ENCODE measurements around the gene RHOT1. TPM values are rescaled to one million over a fixed set of nuclear protein-coding genes. Genes with fewer than 3 reads are reported as not detected.
A peak's percentile ranks its signal among the peaks of the same experiment; 100 is the strongest.
"Not testable (repeated sequence)": the region's sequence is repeated elsewhere in the genome, so short reads cannot be mapped to it uniquely, and the experiment has no call there.

Gene RHOT1
- total RNA-seq (2014; rRNA removed) = 25.9 and 28.5 TPM in 2 replicates
- 11.3 TPM for polyA plus RNA-seq (2012)

DNA sequence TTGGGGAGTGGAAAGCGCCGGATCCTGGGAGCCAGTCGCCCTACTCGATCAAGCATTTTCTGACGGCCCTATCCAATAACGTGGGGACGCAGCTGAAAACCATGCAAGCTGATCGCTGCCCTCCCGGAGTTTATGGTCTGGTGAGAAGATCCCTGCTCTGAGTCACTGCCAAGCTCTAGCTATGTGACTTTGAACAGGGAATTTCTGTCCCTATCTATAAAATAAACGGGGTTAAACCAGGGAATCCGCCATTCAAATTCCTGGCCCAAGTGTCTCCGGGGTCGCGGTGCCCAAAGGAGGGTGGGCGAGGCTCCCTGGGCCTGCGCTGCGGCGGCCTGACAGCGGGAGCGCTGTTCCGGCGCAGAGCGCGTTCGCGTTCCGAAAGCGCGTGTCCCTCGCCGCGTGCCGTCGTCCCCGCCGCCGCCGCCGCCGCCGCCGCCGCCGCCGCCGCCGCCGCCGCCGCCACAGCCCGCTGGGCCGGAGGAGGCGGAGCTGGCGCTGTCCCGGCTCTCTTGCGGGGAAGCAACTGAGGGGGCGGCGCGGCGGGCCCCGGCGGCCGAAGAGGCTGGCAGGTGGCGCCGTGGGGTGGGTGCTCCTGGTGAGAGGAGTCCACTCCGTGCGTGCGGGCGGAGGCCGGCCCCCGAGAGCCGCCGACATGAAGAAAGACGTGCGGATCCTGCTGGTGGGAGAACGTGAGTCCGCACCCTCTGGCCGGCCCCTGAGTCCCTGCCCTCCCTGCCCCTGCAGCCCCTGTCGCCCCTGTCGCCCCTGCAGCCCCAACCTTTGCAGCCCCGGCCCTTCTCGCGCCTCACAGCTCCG, at the start of gene RHOT1:
Gene RHOT1 (plus strand): TSS at position 465 of the 819 bp plus-strand sequence. CDS start 191 bp downstream, at position 656.
- DNase-seq (ENCODE audit: low read depth) = peak; percentile 87

DNA sequence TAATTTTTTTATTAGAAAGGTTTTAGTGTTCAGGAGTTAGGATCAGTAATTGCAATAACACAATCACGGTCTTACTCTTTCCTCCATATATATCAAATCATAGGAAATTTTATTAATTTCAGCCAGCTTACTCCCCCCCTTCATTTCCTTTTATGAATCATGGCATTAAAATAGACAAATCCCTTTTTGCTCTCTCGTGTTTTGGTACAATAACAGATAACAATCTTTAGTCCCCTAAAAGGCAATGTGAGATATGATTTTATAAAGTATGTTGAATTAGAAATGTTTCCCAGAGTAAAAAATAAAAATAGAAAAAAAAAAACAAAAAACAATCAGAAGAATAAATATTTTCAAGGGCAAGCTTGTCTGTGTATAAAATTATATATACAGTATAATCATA, 42.6 kb upstream of the RHOT1 start:
- no peak for DNase-seq (ENCODE audit: low read depth)

DNA sequence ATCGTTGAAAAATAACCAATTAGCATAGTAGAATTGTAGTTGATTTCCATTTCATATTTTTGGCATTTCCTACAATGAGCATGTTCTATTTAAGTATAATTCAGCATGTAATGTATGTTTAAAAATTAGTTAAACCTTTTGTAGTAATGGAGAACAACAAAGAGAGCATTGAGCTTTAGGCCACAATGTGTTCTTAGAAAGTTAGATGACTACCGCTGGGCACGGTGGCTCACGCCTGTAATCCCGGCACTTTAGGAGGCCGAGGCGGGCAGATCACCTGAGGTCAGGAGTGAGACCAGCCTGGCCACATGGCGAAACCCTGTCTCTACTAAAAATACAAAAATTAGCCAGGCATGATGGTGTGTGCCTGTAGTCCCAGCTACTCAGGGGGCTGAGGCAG, 42.0 kb upstream of the RHOT1 start:
- not testable (repeated sequence) for DNase-seq (ENCODE audit: low read depth)

DNA sequence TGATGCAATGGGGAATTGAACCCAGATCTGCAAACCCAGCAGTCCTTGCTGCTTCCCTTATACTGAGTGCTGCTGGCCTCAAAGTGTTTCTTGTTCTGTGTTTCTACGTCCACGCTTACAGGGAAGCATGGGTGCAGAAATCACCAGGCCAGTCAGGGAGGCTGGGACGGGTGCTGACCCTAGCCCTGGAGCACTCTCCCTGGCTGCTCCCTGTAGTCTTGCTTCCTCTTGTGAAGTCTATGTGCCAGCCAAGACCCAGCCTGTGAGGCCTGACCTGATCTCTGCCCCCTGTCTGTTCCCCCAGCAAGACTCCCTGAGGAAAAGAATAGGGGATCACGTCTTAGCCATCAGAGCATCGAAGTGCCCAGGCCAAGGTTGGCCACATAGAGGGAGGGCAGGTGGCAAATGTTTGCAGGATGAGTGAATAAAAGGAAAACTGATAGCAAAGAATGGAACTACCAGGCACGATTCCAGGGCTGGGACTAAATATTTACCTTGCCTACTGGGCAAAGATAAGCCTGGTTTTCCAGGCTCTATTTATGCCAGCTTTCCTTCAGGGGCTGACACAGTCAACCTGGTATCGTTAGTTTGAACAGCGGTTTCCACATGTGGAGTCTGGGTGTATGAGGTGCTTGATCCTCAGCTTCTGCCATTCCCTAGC, 41.2 kb upstream of the RHOT1 start:
- no peak for DNase-seq (ENCODE audit: low read depth)

DNA sequence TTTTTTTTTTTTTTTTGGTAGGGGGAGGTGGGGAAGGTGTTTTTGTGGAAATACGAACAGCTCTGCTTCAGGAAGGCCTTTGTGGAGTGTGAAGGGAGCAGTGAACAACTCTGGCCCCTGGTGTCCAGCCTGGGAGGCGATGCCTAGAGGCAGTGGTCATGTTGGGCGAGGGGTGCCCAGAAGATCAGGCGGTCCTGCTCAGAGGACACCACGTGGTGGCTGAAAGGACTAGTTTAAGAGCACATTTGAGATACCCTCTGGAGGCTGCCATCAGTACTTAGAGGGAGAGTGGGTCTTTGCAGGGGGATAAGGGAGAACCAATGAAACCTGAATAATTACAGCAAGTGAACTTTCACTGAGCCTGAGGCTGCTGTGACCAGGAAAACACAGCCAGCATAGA, 40.1 kb upstream of the RHOT1 start:
- no peak for DNase-seq (ENCODE audit: low read depth)

DNA sequence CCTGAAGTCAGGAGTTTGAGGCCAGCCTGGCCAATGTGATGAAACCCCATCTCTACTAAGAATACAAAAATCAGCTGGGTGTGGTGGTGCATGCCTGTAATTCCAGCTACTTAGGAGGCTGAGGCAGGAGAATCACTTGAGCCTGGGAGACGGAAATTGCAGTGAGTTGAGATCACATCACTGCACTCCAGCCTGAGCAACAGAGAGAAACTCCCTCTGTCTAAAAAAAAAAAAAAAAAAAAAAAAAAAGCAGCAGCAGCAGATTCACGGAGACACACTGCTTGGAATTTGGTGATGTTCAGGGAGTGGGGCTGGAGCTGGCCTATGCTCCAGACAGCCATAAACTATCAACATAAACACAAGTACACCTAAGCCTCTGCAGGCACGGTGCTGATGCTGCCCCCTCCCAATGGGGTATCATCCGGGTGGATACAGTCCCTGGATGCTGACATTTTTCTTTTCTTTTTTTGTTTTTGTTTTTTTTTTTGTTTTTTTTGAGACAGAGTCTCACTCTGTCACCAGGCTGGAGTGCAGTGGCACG, 39.6 kb upstream of the RHOT1 start:
- DNase-seq (ENCODE audit: low read depth) = no peak

DNA sequence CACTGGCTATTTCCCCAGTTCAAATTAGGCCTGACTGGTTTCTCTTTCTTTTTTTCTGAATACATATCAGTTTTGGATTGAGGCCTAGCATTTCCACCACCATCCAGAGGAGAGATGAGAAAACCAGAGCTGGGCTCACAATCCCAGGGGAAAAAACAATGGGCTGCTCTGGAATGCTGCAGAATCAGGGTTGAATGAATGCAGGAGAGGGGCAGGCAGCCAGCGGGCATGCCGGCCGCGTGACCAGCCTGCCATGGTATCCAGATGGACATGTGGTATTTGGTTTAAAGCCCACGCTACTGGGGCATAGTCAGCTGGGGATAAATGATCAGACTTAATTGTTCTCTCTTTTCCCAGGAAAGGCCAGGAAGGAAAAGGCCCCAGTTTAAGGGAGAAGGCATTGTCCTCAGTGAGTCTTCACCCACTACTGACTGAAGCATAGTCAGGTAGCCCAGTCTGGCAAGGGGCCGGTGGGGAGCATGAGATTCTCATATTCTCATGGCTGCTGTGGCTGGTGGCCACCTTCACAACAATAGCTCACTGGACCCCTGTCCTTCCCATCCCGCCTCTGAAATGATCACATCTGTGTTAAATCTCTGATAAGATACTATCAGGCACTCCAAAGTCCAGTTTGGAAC, 38.7 kb upstream of the RHOT1 start:
- DNase-seq (ENCODE audit: low read depth) = peak; percentile 40

DNA sequence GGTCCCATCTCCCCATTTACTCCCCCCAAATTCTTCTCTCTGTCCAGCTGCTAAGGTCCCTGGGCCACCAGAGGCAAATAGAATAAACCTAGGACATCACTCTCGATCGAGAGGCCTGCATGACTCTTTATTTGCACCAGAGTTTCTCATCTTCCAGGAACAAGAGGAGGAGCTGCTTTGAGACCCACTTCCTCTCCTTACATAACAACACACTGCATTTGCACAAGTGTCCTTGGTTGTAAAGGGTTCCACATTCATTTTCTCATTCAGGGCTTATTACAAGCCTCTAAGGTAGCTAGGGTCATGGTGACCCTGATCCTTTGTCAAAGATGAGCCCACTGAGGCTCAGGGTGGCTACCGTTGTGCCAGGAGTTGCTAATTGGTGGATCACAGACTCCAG, 38.1 kb upstream of the RHOT1 start:
- DNase-seq (ENCODE audit: low read depth) = no peak

DNA sequence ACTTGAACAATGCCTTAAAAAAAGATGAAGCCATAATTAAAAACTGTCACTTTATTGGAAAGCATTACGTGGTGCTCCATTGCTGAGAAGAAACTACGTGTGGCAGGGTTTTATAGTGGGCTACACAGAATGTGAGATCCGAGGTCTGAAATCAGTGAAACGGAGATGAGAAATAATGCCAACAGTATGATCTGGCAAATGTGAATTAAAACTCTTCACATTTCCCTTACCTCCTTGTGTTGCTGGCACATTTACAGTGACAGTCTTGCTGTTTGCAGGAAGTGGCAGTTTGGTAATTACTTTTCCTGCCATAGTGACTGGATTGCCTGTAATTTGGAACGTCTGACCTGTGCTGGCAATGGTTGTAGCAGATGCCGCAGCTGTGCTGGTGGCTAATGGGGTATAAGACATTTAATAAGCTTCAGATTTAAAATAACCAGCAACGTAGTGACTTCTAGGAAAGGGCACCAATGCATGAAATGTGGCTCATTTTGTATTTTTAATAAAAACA, 35.8 kb upstream of the RHOT1 start:
- not testable (repeated sequence) for DNase-seq (ENCODE audit: low read depth)

DNA sequence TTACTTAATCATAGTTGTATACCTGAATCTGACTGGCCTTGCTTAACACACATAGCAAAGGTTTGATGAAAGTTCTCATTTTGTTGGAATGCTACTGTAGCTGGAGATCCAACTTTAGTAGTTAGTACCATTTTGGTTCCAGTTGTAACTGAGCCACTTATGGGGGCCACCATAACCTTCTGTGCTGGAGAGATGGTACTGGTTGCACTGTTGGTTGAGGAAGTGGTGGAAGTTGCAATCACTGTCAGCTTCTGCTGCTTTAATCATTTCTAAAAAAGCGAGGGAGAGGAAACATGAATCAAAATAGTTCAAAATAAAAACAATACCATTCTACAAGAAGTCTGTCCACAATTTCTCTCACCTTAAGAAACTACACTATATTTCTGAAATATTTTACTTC, 35.1 kb upstream of the RHOT1 start:
- not testable (repeated sequence) for DNase-seq (ENCODE audit: low read depth)

DNA sequence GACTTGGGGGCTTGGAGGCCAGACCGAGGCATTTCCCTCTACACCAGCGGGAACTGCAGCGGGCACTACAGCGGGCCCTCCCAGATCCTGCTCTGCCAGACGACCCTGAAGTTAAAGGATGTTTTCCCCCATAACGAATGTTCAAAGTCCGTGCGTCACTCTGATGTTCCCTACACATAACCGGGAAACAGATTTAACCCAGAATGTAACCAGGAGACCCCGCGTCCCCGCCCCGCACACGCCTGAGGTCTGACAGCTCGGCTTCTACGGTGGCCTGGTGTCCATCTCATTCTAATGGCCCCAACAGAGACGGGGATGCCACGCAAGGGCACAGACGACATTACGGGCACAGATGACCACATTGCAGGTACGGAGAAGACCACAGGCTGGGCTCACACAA, 31.7 kb upstream of the RHOT1 start:
- DNase-seq (ENCODE audit: low read depth) = no peak

DNA sequence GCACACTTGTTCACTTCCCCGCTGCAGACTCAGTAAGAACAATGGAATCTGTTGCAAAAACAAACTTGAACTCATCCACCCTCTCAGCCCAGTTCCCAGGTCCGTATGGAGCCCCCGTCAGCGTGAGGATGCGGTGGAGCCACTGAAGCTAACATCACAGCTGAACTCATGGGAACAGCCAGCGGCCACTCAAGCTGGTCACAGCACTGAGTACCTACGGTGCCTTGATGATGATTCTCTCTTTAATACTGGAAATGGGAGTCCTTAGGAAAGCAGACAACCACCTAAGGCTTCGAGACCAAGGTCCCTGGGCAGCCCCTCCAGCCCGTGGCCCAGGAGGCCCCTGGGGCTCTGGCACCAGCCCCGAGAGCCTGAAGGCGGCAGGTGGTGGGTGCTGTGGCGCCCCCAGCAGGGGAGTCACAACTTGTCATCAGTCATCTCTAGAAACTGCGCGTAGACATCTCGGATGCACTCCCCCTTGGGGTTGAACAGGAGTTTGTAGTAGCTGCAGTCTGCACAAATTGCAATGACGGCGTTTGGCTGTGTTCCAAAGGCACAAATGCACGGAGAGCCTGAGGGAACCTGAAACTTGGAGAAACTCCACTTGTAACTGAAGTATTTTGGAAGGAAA, 31.0 kb upstream of the RHOT1 start:
- peak; percentile 68 for DNase-seq (ENCODE audit: low read depth)

DNA sequence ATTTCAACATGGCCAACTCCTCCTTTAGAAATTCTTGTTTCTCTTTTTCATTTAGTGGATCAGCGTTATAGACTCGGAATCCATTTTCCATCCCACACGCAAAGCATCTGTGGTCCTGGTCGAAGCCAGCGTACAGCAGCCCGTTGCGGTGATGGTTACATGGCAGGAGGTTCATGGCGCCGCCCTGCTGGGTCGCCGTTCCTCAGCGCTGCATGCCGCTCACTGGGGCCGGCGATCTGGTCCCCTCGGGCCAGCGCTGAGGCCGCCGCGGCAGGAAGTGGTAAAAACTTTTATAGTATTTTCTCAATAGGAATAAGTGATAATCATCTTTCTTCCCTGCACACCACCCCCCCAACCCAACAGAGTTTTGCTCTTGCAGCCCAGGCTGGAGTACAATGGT, 29.9 kb upstream of the RHOT1 start:
- DNase-seq (ENCODE audit: low read depth) = no peak

DNA sequence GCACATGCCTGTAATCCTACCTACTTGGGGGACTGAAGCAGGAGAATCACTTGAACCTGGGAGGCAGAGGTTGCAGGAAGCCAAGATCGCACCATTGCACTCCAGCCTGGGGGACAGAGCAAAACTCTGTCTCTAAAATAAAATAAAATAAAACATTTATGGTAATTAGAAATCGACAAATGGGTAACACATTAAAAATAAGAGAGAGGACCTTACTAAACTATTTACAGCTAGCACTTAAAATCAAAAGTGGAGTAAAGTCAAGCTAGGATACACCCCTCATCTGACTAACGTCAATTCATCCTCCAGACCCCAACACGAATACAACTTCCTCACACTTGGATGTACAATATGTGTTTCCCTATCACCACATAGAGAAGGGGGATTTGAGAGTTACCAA, 27.8 kb upstream of the RHOT1 start:
- DNase-seq (ENCODE audit: low read depth) = no peak

DNA sequence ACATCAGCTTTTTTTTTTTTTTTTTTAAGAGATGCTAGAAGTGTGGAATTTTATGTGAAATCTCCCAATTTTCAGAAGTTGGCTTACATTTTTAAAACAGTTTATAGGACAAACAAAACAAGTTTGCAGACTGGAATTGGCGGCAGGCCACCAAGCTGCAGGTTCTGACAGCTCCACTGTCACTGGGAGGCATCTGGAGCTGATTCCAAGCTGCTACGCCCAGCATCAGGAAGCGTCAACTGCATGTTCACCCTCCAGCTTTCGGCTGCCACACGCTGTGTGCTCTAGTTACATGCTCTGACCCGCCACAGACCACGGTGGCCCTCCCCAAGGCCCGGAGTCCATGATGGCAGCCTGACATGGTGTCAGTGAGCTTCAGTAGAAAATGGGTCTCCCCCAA, 26.8 kb upstream of the RHOT1 start:
- not testable (repeated sequence) for DNase-seq (ENCODE audit: low read depth)

DNA sequence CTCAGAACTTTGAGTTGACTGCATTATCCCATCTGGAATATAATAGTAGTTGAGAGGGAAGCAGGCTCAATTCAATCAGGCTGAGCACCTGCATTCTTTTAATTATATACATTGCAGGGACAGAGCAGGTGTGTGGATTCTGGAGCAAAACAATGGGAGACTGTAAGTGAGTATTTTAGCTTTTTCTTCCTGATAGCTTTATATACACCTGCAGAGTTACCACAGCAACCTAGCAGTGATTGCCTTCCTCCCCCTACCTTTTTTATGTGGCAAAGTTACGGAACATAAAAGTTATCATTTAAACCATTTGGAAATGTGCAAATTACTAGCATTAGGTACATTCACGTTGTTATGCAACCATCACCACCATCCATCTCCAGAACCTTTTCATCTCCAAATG, 25.4 kb upstream of the RHOT1 start:
- DNase-seq (ENCODE audit: low read depth) = no peak

DNA sequence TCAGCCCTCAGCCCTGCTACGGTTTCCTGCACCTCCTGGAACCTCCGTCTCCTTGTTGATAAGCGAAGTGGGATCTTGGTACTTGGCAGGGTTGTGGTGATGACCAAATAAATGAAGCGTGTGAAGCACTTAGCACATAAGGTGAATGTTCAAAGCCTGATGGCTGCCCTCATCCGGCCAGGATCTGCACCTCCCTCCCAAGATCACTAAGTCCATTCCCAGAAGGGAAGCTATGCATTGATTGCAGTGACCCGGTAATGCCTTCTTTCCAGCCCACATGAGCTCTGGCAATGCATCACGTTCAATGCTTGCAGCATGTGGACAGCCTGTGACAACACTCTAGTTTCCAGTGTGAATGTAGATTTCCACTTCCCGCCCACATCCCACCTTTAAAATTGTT, 24.9 kb upstream of the RHOT1 start:
- no peak for DNase-seq (ENCODE audit: low read depth)

DNA sequence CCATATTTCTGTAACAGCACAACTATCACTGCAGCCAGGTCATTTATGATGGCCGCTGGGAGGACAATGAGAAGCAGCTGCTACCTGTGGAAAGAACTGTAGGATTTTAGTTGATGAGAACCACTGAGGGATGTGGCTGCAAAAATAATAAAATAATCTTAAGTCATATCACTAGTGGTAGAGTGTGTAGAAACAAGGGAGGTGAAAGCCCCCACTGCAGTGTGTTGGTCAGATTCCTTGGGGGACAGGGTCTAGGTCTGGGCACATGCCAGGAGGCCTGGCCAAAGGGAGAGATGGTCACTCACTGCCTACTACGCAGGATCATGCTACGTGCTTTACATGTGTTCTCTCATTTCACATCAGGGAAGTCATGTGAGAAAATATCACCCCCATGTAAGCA, 24.2 kb upstream of the RHOT1 start:
- not testable (repeated sequence) for DNase-seq (ENCODE audit: low read depth)

DNA sequence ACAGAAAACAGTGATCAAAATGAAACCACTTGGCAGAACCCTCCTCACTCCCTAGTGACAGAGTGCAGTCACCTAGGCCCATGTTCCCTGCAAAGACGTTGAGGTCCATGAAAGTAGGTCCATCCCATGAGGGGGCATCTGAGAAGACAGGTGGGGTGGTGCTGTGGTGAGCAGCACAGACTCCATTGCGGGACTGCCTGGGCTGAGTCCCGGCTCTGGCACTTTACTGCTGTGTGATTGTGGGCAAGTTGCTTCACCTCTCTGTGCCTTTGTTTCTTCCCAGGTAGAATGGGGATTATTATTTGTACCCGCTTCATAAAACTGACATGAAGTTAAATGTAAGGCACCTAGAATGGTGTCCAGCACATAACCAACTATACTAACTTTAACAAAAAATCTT, 23.5 kb upstream of the RHOT1 start:
- no peak for DNase-seq (ENCODE audit: low read depth)

DNA sequence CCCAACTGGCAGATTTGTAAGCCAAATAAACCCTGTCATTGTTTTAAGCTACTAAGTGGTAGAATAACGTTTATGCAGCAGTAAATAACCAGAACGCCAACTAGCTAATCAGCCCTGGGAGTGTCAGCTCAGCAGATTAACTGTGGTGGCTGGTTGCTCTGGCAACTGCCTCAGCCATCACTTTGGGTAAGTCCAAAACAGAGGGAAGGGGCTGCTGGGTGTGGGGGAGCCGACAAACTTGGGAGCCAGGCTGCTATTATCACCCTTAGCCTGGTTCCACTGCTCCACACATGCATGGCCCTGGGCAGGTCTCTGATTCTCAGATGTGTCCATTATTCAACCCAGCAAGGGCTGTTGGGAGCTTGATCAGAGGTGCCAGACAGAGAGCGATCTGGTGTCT, 22.2 kb upstream of the RHOT1 start:
- no peak for DNase-seq (ENCODE audit: low read depth)

DNA sequence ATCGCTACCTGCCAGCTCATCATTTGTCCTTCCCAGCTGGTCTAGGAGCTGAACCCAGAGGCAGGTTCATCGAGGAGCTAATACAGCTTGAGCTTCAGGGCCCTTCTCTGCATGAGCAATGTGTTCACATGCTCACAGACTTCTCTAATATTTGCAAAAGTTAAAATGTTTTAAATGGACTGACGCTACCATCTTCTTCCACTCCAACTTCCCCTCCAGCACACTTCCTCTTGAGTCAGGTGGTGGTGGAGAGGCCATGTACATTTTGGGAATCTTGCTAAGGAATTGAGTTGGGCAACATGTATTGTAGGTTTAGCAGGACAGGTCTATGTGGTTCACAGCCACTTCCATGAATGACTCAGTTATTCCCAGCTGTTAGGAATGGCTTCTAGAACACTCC, 21.6 kb upstream of the RHOT1 start:
- no peak for DNase-seq (ENCODE audit: low read depth)

DNA sequence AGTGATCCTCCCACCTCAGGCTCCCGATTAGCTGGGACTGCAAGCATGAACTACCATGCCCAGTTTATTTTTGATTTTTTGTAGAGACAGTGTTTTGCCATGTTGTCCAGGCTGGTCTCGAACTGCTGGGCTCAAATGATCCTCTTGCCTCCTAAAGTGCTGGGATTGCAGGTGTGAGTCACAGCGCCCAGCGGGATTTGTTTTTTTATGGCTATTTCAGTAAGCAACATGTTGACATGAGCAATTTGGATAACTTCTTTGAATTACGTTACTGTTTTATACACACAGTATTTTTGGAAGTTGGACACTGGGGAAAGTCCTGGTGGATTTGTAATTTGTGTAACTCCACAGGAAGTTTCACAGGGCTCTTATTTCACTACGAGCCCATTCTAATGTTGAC, 18.5 kb upstream of the RHOT1 start:
- DNase-seq (ENCODE audit: low read depth) = peak; percentile 56
